A549 (cell line): ENCODE data around the gene SIRT2. TPM values are rescaled to one million over a fixed set of nuclear protein-coding genes. Genes with fewer than 3 reads are reported as not detected.

Experiments used
- BHLHE40 ChIP-seq: IDR thresholded peaks from 2 replicates; pipeline ENCODE4 v1.6.1; 2012; ENCODE audit warnings: low read depth, low read length, inconsistent platforms
- CEBPB ChIP-seq, 2 experiments: fragments of >200 bp in 1 of 2; sonication (Bioruptor Twin) in 1 of 2; formaldehyde crosslinking in 1 of 2; IDR thresholded peaks; 2 replicates each; pipeline ENCODE4 v1.6.1; 2012 to 2016
- CHD2 ChIP-seq: fragments of 150-350 bp; IDR thresholded peaks from 2 replicates; pipeline ENCODE4 v1.6.1; 2014; ENCODE audit warnings: low read length; ENCODE audit not compliant: partially characterized antibody
- CHD4 ChIP-seq: fragments of 200-600 bp; sonication (generic); IDR thresholded peaks from 2 replicates; pipeline ENCODE4 v1.6.1; 2016; ENCODE audit warnings: antibody characterized with exemption, mild to moderate bottlenecking, borderline replicate concordance
- EHF ChIP-seq: fragments of 250-450 bp; sonication (Bioruptor Pico); IDR thresholded peaks from 2 replicates; pipeline ENCODE4 v1.5.0; 2020; ENCODE audit warnings: mild to moderate bottlenecking
- EHMT2 ChIP-seq: fragments of 200-600 bp; sonication (generic); IDR thresholded peaks from 2 replicates; pipeline ENCODE4 v1.6.1; 2016; ENCODE audit warnings: antibody characterized with exemption, low read depth, mild to moderate bottlenecking, moderate library complexity
- EP300 ChIP-seq, 2 experiments: fragments of >200 bp; sonication (Bioruptor Twin); formaldehyde crosslinking; IDR thresholded peaks; 2 replicates in 1 of 2; 3 replicates in 1 of 2; pipeline ENCODE4 v1.6.1; 2016 to 2017
- ESRRA ChIP-seq: fragments of 150-350 bp; IDR thresholded peaks from 2 replicates; pipeline ENCODE4 v1.6.1; 2014; ENCODE audit warnings: mild to moderate bottlenecking, low read length, borderline replicate concordance
- FOSB ChIP-seq: fragments of 250-450 bp; sonication (Bioruptor Pico); IDR thresholded peaks from 2 replicates; pipeline ENCODE4 v1.5.0; 2020; ENCODE audit warnings: mild to moderate bottlenecking, moderate library complexity
- FOSL2 ChIP-seq, 2 experiments: fragments of 450-650 bp in 1 of 2; fragments of >200 bp in 1 of 2; sonication (Bioruptor Twin) in 1 of 2; formaldehyde crosslinking; IDR thresholded peaks; 2 replicates each; pipeline versions ENCODE4 v1.5.0 to v1.6.1; 2016 to 2020; ENCODE audit warnings: mild to moderate bottlenecking in 1 of 2, moderate library complexity in 1 of 2
- FOXS1 ChIP-seq: fragments of 250-450 bp; sonication (Bioruptor Pico); IDR thresholded peaks from 2 replicates; pipeline ENCODE4 v1.5.0; 2020; ENCODE audit warnings: mild to moderate bottlenecking, moderate library complexity
- GATA3 ChIP-seq: IDR thresholded peaks from 2 replicates; pipeline ENCODE4 v1.6.1; 2012; ENCODE audit warnings: borderline replicate concordance
- HOXA7 ChIP-seq: fragments of 250-450 bp; sonication (Bioruptor Pico); IDR thresholded peaks from 2 replicates; pipeline ENCODE4 v1.5.0; 2020; ENCODE audit warnings: mild to moderate bottlenecking, moderate library complexity
- MAFK ChIP-seq: fragments of 450-650 bp; IDR thresholded peaks from 2 replicates; pipeline ENCODE4 v1.6.1; 2014; ENCODE audit not compliant: partially characterized antibody
- MAZ ChIP-seq: fragments of 150-350 bp; IDR thresholded peaks from 2 replicates; pipeline ENCODE4 v1.6.1; 2014; ENCODE audit warnings: antibody characterized with exemption, low read depth, low read length, borderline replicate concordance
- MYC ChIP-seq: IDR thresholded peaks from 2 replicates; pipeline ENCODE4 v1.6.1; 2012; ENCODE audit warnings: mild to moderate bottlenecking, inconsistent platforms, low read length, improper control_type of control experiment, borderline replicate concordance
- NFE2L2 ChIP-seq: fragments of 150-350 bp; conservative IDR thresholded peaks from 2 replicates; pipeline ENCODE4 v1.6.1; 2014; ENCODE audit warnings: low read length
- NR3C1 ChIP-seq: fragments of >200 bp; sonication (Bioruptor Twin); formaldehyde crosslinking; IDR thresholded peaks from 3 replicates; pipeline ENCODE4 v1.6.1; 2017
- POLR2A ChIP-seq: IDR thresholded peaks from 2 replicates; pipeline ENCODE4 v1.6.1; 2012; ENCODE audit warnings: mild to moderate bottlenecking, low read length
- POLR2AphosphoS2 ChIP-seq: conservative IDR thresholded peaks from 2 replicates; pipeline ENCODE4 v1.6.1; 2012; ENCODE audit warnings: low read length, improper control_type of control experiment, inconsistent platforms
- RAD21 ChIP-seq, 2 experiments: fragments of >200 bp in 1 of 2; sonication (Bioruptor Twin) in 1 of 2; formaldehyde crosslinking in 1 of 2; IDR thresholded peaks in 1 of 2; conservative IDR thresholded peaks in 1 of 2; 2 replicates in 1 of 2; 3 replicates in 1 of 2; pipeline ENCODE4 v1.6.1; 2012 to 2018; ENCODE audit warnings: inconsistent platforms in 1 of 2
- RARB ChIP-seq: fragments of 250-450 bp; sonication (Bioruptor Pico); IDR thresholded peaks from 2 replicates; pipeline ENCODE4 v1.8.0; 2021; ENCODE audit warnings: mild to moderate bottlenecking, moderate library complexity
- RNF2 ChIP-seq: fragments of 200-600 bp; sonication (generic); IDR thresholded peaks from 2 replicates; pipeline ENCODE4 v1.6.1; 2016; ENCODE audit warnings: low read depth, mild to moderate bottlenecking, antibody characterized with exemption, moderate library complexity, borderline replicate concordance
- SMC3 ChIP-seq: fragments of >200 bp; sonication (Bioruptor Twin); formaldehyde crosslinking; IDR thresholded peaks from 3 replicates; pipeline ENCODE4 v1.6.1; 2018; ENCODE audit warnings: inconsistent platforms
- SREBF2 ChIP-seq: fragments of 450-650 bp; IDR thresholded peaks from 2 replicates; pipeline ENCODE4 v1.6.1; 2014; ENCODE audit warnings: mild to moderate bottlenecking, moderate library complexity
- ZC3H11A ChIP-seq: fragments of 450-650 bp; IDR thresholded peaks from 2 replicates; pipeline ENCODE4 v1.6.1; 2014; ENCODE audit warnings: antibody characterized with exemption, mild to moderate bottlenecking
- ZFP36 ChIP-seq: fragments of 450-650 bp; IDR thresholded peaks from 2 replicates; pipeline ENCODE4 v1.6.1; 2014; ENCODE audit warnings: borderline replicate concordance; ENCODE audit not compliant: partially characterized antibody
- polyA plus RNA-seq, 4 experiments: library from polyadenylated mRNA; depleted of rRNA in 3 of 4; stranded (reverse); fragments of >200 nt; fragmentation: RNase III in 1 of 4; extraction: RNeasy Plus Mini Kit Qiagen cat#74134 plus additional on column Dnase treatment in 1 of 4; gene quantifications; 2 replicates in 3 of 4; 3 replicates in 1 of 4; pipeline ENCODE4 v1.2.3, GENCODE V29; 2011 to 2017
- TF ChIP-seq, protein P1 (sequence below): fragments of >200 bp; sonication (Bioruptor Twin); formaldehyde crosslinking; IDR thresholded peaks from 2 replicates; pipeline ENCODE4 v1.6.1; 2016
- TF ChIP-seq, protein P2 (sequence below): fragments of 200-600 bp; sonication (generic); IDR thresholded peaks from 2 replicates; pipeline ENCODE4 v1.6.1; 2016; ENCODE audit warnings: antibody characterized with exemption, mild to moderate bottlenecking, moderate library complexity
- TF ChIP-seq, protein P3 (sequence below): IDR thresholded peaks from 2 replicates; pipeline ENCODE4 v1.6.1; 2012; ENCODE audit warnings: low read depth, borderline replicate concordance
- TF ChIP-seq, protein P4 (sequence below): IDR thresholded peaks from 2 replicates; pipeline ENCODE4 v1.6.1; 2012
- TF ChIP-seq, protein P5 (sequence below): fragments of >200 bp; sonication (Bioruptor Twin); formaldehyde crosslinking; IDR thresholded peaks from 3 replicates; pipeline ENCODE4 v1.6.1; 2016
- TF ChIP-seq, protein P6 (sequence below): fragments of 250-450 bp; sonication (Bioruptor Pico); IDR thresholded peaks from 2 replicates; pipeline ENCODE4 v1.5.0; 2020; ENCODE audit warnings: low read depth, mild to moderate bottlenecking, moderate library complexity
- TF ChIP-seq, protein P7 (sequence below): fragments of 150-350 bp; IDR thresholded peaks from 2 replicates; pipeline ENCODE4 v1.6.1; 2014; ENCODE audit warnings: low read depth, mild to moderate bottlenecking, low read length

Gene SIRT2
- polyA plus RNA-seq, 2 of the 4 experiments (the other 2 are of a cell fraction): 28.6 to 30.4 TPM

DNA sequence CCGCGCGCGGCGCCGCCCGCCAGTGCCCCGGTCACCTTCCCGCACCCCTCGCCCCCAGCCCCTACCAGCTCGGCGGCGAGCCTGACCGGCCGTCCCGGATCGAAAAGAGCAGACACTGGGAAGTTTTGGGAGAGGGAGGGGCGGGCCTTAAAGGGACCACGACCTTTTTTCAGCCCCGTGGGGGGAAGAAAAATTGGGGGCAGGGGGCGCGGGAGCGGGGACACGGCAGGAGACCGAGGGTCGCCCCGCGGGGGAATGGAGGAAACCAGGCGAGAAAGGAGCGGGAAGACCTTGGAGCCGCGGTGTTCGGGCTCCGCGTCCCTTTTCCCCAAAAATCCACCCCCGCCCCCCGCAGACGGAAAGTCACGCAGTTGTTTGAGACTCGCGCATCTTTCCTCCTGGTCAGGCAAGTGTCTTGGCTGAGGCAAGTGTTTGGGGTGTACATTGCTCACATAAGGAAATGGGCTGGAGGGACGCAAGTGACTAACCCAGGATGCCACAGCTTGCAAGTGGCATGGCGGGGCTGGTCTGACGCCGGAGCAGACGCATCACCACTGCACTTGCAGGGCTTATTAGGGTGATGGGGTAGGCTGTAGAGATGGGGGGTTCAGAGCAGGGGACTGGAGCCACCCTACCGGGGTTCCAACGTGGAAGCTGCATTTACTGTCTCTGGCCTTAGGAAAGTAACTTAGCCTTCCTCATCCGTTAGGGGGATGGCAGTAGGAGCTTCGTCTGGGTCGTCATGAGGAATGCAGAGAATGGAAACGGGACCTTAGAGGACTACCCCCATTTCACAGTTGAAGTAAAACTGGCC lies 47.0 kb downstream of the SIRT2 start (continued):
- TF ChIP-seq EP300 (IDR thresholded peaks at IDR 0.05) (no peak; a peak in 2 of 5 replicates), RARB (CRISPR knock-in tag) (peak; percentile 55), MAFK (no peak), ZFP36 (no peak), EHMT2 (no peak), HOXA7 (CRISPR knock-in tag) (peak; percentile 68; the same call in 1 of the 2 replicates), SREBF2 (no peak), CHD4 (0 out of 2 replicates have a peak, but pooled peaks have one; percentile 27), FOSL2 (IDR thresholded peaks at IDR 0.05) (no peak), FOSL2 (CRISPR knock-in tag; IDR thresholded peaks at IDR 0.05) (peak; percentile 67), FOXS1 (CRISPR knock-in tag) (0 out of 2 replicates have a peak, but pooled peaks have one; percentile 17), EHF (CRISPR knock-in tag) (peak; percentile 43; the same call in 1 of the 2 replicates), SMC3 (no peak), BHLHE40 (no peak), ZC3H11A (0 out of 2 replicates have a peak, but pooled peaks have one; percentile 7), GATA3 (no peak; the same call in 1 of the 2 replicates), MYC (peak; percentile 67), CEBPB (IDR thresholded peaks at IDR 0.05) (no peak), NR3C1 (no peak), FOSB (0 out of 2 replicates have a peak, but pooled peaks have one; percentile 12), RAD21 (conservative IDR thresholded peaks at IDR 0.05 in 1 of 2, IDR thresholded peaks at IDR 0.05 in 1 of 2) (no peak; a peak in 1 of 5 replicates), CHD2 (no peak), RNF2 (no peak), NFE2L2 (no peak), POLR2AphosphoS2 (no peak), MAZ (no peak), POLR2A (peak; percentile 89), ESRRA (no peak; the same call in 1 of the 2 replicates)
- TF ChIP-seq, protein P1, sequence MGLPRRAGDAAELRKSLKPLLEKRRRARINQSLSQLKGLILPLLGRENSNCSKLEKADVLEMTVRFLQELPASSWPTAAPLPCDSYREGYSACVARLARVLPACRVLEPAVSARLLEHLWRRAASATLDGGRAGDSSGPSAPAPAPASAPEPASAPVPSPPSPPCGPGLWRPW: no peak
- TF ChIP-seq, protein P2, sequence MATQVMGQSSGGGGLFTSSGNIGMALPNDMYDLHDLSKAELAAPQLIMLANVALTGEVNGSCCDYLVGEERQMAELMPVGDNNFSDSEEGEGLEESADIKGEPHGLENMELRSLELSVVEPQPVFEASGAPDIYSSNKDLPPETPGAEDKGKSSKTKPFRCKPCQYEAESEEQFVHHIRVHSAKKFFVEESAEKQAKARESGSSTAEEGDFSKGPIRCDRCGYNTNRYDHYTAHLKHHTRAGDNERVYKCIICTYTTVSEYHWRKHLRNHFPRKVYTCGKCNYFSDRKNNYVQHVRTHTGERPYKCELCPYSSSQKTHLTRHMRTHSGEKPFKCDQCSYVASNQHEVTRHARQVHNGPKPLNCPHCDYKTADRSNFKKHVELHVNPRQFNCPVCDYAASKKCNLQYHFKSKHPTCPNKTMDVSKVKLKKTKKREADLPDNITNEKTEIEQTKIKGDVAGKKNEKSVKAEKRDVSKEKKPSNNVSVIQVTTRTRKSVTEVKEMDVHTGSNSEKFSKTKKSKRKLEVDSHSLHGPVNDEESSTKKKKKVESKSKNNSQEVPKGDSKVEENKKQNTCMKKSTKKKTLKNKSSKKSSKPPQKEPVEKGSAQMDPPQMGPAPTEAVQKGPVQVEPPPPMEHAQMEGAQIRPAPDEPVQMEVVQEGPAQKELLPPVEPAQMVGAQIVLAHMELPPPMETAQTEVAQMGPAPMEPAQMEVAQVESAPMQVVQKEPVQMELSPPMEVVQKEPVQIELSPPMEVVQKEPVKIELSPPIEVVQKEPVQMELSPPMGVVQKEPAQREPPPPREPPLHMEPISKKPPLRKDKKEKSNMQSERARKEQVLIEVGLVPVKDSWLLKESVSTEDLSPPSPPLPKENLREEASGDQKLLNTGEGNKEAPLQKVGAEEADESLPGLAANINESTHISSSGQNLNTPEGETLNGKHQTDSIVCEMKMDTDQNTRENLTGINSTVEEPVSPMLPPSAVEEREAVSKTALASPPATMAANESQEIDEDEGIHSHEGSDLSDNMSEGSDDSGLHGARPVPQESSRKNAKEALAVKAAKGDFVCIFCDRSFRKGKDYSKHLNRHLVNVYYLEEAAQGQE: peak; percentile 68
- TF ChIP-seq, protein P3, sequence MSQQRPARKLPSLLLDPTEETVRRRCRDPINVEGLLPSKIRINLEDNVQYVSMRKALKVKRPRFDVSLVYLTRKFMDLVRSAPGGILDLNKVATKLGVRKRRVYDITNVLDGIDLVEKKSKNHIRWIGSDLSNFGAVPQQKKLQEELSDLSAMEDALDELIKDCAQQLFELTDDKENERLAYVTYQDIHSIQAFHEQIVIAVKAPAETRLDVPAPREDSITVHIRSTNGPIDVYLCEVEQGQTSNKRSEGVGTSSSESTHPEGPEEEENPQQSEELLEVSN: peak; percentile 50; the same call in 1 of the 2 replicates
- TF ChIP-seq, protein P4, sequence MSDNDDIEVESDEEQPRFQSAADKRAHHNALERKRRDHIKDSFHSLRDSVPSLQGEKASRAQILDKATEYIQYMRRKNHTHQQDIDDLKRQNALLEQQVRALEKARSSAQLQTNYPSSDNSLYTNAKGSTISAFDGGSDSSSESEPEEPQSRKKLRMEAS: peak; percentile 82
- TF ChIP-seq, protein P5, sequence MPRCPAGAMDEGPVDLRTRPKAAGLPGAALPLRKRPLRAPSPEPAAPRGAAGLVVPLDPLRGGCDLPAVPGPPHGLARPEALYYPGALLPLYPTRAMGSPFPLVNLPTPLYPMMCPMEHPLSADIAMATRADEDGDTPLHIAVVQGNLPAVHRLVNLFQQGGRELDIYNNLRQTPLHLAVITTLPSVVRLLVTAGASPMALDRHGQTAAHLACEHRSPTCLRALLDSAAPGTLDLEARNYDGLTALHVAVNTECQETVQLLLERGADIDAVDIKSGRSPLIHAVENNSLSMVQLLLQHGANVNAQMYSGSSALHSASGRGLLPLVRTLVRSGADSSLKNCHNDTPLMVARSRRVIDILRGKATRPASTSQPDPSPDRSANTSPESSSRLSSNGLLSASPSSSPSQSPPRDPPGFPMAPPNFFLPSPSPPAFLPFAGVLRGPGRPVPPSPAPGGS: no peak; the same call in 2 of the 3 replicates
- TF ChIP-seq, protein P6, sequence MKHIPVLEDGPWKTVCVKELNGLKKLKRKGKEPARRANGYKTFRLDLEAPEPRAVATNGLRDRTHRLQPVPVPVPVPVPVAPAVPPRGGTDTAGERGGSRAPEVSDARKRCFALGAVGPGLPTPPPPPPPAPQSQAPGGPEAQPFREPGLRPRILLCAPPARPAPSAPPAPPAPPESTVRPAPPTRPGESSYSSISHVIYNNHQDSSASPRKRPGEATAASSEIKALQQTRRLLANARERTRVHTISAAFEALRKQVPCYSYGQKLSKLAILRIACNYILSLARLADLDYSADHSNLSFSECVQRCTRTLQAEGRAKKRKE (CRISPR knock-in tag): no peak
- TF ChIP-seq, protein P7, sequence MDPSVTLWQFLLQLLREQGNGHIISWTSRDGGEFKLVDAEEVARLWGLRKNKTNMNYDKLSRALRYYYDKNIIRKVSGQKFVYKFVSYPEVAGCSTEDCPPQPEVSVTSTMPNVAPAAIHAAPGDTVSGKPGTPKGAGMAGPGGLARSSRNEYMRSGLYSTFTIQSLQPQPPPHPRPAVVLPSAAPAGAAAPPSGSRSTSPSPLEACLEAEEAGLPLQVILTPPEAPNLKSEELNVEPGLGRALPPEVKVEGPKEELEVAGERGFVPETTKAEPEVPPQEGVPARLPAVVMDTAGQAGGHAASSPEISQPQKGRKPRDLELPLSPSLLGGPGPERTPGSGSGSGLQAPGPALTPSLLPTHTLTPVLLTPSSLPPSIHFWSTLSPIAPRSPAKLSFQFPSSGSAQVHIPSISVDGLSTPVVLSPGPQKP: no peak
